GM18526 (cell line): ENCODE measurements around the gene GTPBP1.

Experiments used
- POLR2A ChIP-seq: IDR thresholded peaks from 3 replicates; pipeline ENCODE4 v1.6.1; 2011; ENCODE audit not compliant: insufficient read length; ENCODE audit errors: extremely low read depth

GTPBP1 gene

DNA sequence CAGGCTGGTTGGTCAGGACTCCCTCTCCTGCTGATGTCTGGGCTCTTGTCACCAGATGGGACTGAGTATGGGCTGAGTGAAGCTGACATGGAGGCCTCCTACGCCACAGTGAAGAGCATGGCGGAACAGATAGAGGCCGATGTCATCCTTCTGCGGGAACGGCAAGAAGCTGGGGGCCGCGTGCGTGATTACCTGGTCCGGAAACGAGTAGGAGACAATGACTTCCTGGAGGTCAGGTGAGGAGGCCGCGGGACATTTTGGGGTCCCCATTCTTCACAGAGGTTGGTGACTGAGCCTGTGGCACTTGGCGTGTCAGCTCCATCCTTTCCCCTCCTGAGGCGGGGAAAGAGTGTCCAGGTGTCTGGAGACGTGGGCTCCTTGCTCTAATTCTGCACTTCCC lies 10.1 kb downstream of the GTPBP1 start:
- no peak for TF ChIP-seq POLR2A

- TF ChIP-seq POLR2A: no peak
These were observed 10.5 kb downstream of the GTPBP1 start for GRCh38 chr22:38716271-38716670.

- no peak for TF ChIP-seq POLR2A
These were observed 11.1 kb downstream of the GTPBP1 start for GRCh38 chr22:38716826-38717225.

DNA sequence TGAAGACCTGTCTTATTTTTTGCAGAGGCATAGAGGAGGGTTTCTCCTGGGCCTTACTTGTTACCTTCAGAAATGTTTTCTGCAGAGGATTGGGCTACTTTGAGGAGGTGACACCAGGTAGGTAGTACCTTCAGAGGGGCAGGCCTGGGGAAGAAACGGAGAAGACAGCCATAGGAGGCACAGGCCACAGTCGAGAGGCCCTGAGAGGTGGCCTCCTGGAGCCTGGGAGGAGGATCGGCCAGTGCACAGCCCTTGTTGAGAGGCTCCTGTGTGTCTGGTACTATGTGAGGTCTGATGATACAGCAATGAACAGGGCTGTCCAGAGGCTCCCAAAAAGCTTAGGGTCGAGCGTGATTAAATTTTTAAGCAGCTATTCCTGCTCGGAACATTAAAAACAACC lies 11.5 kb downstream of the GTPBP1 start:
- TF ChIP-seq POLR2A: no peak

DNA sequence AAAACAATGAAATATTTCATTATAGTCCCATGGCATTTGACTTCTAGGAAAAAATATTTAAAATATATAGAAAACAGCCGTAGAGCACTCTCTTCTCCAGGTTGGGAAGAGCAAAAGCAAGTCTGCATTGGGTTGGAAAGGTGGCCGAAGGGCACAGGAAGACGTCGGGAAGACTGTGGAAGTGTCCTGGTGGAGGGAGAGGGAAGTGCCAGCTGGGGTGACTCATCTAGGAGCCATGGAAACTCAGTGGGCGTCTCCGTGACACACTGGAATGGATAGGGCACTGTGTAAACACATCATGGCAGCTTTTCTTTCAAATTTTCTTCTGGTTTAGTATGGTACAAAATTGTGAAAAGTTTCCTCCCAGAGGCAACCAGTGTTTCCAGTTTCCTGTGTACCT lies 12.7 kb downstream of the GTPBP1 start:
- TF ChIP-seq POLR2A: no peak

- TF ChIP-seq POLR2A: no peak
These were observed 13.5 kb downstream of the GTPBP1 start for GRCh38 chr22:38719196-38719595.

GRCh38 chr22:38720350-38720749 lies 14.6 kb downstream of the GTPBP1 start:
- TF ChIP-seq POLR2A: no peak

DNA sequence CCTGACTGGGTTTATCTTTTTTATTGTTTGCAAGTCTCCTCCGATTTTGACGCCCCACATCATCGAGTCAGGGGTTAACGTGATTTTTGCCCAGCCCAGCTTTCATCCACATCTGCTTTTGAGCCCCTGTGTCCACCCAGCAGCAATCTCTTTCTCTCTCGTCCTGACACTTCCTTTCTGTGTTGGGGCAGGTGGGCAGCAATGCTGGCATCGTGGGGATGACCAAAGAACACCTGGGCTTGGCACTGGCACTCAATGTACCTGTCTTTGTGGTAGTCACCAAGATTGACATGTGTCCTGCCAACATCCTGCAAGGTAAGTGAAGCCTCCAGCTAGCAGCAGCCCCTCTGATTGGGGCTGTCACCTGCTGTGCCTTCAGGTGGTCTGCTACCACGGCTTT lies 15.8 kb downstream of the GTPBP1 start:
- TF ChIP-seq POLR2A: no peak

- TF ChIP-seq POLR2A: no peak
These were observed 18.4 kb downstream of the GTPBP1 start for GRCh38 chr22:38724176-38724575.

DNA sequence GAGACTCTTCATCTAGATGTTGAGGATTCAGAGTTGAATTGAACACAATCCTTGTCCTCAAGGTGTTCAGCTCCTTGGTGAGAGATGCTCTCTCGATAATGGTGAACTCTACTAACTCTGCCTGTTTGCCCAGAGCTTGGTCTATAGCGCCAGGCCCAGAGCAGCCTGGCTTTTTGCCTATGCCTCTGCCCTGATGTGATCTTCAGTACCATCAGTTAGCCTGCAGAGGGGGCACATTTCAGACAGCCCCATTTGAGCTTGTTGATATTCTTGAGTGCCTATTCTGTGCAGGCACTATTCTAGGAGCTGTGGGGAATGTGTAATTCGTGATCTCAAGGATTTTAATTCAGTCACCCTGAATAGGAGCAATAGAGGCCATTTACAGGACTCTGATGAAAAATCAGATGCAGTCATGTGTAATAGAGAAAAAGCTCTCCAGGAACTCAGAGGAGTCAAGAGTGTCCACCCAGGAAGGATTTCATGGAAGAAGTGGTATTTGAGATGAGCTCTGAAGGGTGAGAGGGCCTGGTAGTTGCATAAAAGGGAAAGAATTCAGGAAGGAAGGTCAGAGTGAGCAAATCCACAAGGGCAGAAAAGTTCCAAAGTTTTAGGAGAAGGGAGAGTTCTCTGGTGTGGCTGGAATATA lies 19.3 kb downstream of the GTPBP1 start:
- no peak for TF ChIP-seq POLR2A

- TF ChIP-seq POLR2A: no peak
These were observed 20.3 kb downstream of the GTPBP1 start for GRCh38 chr22:38725900-38726655.

- TF ChIP-seq POLR2A: no peak
These were observed 21.4 kb downstream of the GTPBP1 start for GRCh38 chr22:38727123-38727522.

GRCh38 chr22:38727530-38728451 lies 22.0 kb downstream of the GTPBP1 start:
- no peak for TF ChIP-seq POLR2A

DNA sequence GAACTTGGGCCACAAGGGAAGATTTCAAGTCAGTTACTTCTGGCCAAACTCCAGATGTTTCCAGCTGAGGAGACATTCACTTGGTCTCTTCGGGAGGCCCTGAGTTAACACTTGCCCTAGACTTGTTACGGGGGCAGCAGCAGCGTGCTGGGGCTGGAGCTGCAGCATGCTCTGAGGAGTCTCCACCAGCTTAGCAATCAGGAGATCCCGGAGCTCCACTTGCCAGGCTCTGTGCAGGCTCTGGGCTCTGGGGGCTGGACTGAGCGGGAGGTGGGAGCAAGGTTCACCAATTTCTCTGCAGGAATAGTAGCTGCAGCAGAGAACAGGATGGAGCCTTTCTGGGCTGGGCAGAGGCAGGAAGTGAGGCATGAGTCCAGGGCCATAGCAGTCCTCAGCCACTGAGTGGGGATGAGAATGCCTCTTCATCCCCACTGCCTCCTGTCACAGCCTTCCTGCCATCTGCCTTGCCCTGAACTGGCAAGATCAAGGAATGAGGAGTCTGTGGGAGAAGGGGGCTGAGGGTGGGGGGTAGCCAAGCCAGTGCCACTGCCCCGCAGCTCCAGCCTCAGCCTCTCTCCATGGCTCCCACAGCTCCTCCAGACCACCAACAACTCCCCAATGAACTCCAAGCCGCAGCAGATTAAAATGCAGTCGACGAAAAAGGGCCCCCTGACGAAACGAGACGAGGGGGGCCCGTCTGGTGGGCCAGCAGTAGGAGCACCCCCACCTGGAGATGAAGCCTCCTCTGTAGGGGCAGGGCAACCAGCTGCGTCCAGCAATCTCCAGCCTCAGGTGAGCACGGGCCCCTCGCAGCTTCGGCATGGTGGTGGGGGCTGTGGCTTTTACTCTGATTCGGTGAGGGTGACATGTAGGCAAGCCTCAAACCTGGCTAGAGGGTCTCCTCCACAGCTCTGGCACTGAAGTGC lies 23.4 kb downstream of the GTPBP1 start:
- no peak for TF ChIP-seq POLR2A

- TF ChIP-seq POLR2A: no peak
These were observed 24.2 kb downstream of the GTPBP1 start for GRCh38 chr22:38729946-38730345.

DNA sequence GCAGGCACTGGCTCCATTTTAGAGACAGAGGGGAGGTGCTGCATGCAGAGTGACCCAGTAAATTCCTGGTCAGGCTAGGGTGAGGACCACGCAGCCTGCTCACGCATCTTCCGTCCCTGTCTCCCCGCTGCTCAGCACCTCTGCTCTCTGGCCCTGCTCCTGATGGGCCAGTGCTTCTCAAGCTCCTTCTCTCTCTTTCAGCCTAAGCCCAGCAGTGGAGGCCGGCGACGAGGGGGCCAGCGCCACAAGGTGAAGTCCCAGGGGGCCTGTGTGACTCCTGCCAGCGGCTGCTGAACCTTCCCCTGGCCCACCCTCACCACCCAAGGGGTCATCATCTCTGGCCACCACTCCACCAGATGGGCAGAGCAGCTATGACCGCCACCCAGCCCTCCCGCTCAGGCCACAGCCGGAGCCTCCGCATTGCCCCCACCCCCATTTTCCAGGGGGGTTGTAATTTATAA lies 24.7 kb downstream of the GTPBP1 start:
- no peak for TF ChIP-seq POLR2A
